H1 (cell line): Measurements from ENCODE around the gene PI4KA. TPM values are rescaled to one million over a fixed set of nuclear protein-coding genes. Genes with fewer than 3 reads are reported as not detected.

Experiments
- CTCF ChIP-seq, 3 experiments: IDR thresholded peaks; 1 replicate in 2 of 3; 2 replicates in 1 of 3; pipeline versions ENCODE4 v1.5.1 to v1.6.1; 2011; ENCODE audit warnings: low read length in 3 of 3, mild to moderate bottlenecking in 3 of 3, inconsistent platforms in 2 of 3, low read depth in 1 of 3, moderate library complexity in 1 of 3; ENCODE audit not compliant: insufficient read depth in 1 of 3; ENCODE audit errors: control extremely low read depth in 1 of 3
- polyA plus RNA-seq, 7 experiments: library from polyadenylated mRNA; depleted of rRNA in 3 of 7; stranded (reverse) in 5 of 7; unstranded in 2 of 7; fragments of >200 nt in 5 of 7; fragments of 200-250 nt in 2 of 7; gene quantifications; 1 replicate in 5 of 7; 2 replicates in 1 of 7; 4 replicates in 1 of 7; pipeline versions ENCODE4 v1.2.1 to v1.2.3, GENCODE V29; 2011 to 2013; ENCODE audit warnings: missing spikeins in 2 of 7, mixed read lengths in 2 of 7
- total RNA-seq: library from RNA; stranded (reverse); fragmentation: NEBNext Ultra II Directional; extraction: Animal tissue kit (Norgen Biotek cat#: 25700); gene quantifications from 2 replicates; pipeline ENCODE4 v1.2.1, GENCODE V29; 2021

Gene PI4KA
- total and polyA plus RNA-seq, 2 of the 8 experiments (the other 6 are each of a cell fraction or from before 2014, with no cell fraction given): 22.5 to 37.7 TPM

DNA sequence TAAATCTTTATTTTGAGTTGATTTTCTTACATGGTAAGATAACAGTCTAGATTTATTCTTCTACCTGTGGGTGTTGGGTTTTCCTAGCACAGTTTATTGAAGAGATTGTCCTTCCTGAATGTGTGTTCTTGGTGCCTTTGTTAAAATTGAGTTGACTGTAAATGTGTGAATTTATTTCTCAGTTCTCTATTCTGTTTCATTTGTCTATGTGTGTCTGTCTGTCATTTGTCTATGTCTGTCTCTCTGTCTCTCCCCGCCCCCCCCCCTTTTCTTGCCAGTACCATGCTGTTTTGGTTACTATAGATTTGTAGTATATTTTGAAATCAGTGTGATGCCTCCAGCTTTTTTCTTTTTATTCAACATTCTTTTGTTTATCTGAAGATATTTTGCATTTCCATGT, 199.4 kb downstream of the PI4KA start (continued):
- TF ChIP-seq CTCF (IDR thresholded peaks at IDR 0.05; ENCODE audit: control extremely low read depth in 1 of 3, insufficient read depth in 1 of 3, low read depth in 1 of 3, low read length in 3 of 3): no peak
